Loucy (cell line): ENCODE results near the gene PPM1B.
"Not testable (repeated sequence)": the region's sequence is repeated elsewhere in the genome, so short reads cannot be mapped to it uniquely, and the experiment has no call there.

Experiments
- CTCF ChIP-seq: fragments of 200-600 bp; sonication (generic); conservative IDR thresholded peaks from 2 replicates; pipeline ENCODE4 v1.5.1; 2014; ENCODE audit warnings: mild to moderate bottlenecking, antibody characterized with exemption, low read length
- EZH2phosphoT487 ChIP-seq: fragments of 200-600 bp; IDR thresholded peaks from 2 replicates; pipeline ENCODE4 v1.6.1; 2018; ENCODE audit warnings: antibody characterized with exemption, mild to moderate bottlenecking, moderate library complexity, borderline replicate concordance

GRCh38 chr2:44171442-44171841, 2.8 kb downstream of the PPM1B start:
- TF ChIP-seq CTCF, EZH2phosphoT487: not testable (repeated sequence)
